GM21529 (cell line): ENCODE measurements around the gene PSD.

Experiments used
- ATAC-seq: cut with Tn5 transposase; IDR thresholded peaks from one replicate; pipeline ENCODE4 v1.9.1; 2021; ENCODE audit not compliant: unreplicated experiment

Gene PSD

DNA sequence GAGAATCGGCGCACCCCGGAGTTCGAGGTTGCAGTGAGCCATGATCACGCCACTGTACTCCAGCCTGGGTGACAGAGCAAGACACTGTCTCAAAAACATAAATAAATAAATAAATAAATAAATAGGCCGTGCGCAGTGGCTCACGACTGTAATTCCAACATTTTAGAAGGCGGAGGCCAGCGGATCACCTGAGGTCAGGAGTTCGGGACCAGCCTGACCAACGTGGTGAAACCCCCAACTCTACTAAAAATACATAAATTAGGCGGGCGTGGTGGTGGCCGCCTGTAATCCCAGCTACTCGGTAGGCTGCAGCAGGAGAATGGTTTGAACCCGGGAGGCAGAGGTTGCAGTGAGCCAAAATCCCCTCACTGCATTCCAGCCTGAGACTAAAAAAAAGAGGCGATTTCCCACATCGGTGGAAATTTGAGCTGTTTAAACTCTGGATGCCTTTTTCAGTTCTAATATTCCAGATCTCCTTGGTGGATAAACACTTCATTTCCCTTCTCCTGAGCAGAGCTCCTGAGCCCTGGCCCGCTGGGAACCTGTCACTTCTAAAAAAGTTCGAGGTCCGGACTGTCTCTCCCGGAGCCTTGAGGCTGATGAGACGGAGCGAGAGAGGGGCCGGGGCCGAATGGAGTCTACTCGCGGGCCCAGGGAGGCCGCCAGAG, 25.0 kb downstream of the PSD start:
- no peak for ATAC-seq

DNA sequence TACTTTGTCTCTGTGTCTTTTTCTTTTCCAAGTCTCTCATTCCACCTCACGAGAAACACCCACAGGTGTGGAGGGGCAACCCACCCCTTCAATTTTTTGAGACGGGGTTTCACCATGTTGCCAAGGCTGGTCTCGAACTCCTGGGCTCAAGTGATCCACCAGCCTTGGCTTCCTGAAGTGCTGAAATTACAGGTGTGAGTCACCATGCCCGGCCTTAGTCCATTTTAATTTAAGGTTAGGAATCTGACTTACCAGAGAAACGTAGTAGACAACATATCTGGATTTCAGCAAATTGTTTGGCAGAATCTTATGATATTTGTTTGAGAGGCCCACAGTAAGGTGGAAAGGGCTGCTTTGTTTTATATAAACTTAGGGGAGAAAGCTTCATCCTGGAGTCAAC, 26.3 kb downstream of the PSD start:
- ATAC-seq, result no peak

- no peak for ATAC-seq
Observed at GRCh38 chr10:102389894-102390293, 28.7 kb downstream of the PSD start.

DNA sequence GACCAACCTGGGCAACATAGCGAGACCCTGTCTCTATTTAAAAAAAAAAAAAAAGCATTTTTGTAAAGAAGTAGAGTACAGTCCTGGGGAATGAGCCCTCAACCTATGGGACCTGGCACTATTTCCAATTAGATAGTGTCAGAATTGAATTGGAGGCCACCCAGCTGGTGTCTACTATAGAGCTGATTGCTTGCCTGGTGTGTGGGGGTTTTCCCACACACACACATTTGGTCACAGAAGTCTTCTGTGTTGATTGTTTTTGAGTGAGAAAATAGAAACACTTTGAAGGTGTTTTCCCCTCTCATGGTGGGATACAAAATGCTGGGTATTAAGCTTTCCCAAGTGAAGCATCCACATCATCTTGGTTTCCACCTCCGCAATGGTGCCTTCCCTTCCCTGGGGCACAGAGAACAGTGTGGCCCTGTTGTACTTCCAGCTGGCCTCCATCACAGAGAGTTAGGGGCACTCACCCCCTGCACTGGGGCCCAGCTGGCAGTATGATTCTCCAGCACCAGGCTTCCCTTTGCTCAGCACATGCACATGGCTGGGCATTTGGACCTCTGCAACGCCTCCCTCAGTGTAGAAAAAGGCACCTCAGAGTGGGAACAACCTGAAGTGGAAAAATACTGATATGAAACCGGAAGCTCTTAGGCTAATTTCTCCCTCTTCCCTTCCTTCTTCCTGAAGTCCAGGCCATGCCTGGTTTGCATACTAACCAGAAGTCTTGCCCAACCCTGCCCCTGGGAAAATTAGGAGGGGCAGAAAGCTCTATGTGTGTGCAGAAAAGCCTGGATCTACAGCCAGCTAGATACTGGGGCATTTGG, 33.8 kb downstream of the PSD start:
- no peak for ATAC-seq

GRCh38 chr10:102384053-102384452, 34.5 kb downstream of the PSD start:
- no peak for ATAC-seq

GRCh38 chr10:102382871-102383270, 35.7 kb downstream of the PSD start:
- ATAC-seq, result no peak

DNA sequence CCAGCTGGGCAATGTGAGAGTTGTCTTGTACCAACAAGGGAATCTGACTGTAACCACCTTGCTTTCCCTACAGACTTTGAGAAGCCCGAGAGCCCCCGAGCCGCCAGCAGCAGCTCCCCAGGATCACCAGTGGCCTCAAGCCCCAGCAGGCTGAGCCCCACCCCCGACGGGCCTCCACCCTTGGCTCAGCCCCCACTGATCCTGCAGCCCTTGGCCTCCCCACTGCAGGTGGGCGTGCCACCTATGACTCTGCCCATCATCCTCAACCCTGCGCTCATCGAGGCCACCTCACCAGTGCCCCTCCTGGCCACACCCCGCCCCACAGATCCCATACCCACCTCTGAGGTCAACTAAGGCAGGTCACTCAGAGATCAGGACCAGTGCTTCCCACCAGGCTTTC, 36.6 kb downstream of the PSD start:
- no peak for ATAC-seq

DNA sequence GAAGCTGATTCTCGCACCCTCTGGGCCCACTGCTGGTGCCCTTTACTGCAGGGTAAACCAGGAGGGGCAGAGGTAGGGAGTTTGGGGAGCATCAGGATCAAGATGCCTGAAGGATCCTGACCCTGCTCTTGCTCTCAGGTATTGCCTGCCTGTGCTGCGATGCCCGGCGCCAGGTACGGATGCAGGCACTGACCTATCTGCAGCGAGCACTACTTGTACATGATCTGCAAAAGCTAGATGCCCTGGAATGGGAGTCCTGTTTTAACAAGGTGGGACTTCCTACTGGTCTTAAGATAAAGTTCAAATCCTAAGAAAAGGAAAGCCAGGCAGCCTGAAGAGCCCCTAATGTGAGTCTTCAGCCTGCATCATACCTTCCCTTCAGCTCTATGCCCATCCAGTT, 39.2 kb downstream of the PSD start:
- no peak for ATAC-seq

DNA sequence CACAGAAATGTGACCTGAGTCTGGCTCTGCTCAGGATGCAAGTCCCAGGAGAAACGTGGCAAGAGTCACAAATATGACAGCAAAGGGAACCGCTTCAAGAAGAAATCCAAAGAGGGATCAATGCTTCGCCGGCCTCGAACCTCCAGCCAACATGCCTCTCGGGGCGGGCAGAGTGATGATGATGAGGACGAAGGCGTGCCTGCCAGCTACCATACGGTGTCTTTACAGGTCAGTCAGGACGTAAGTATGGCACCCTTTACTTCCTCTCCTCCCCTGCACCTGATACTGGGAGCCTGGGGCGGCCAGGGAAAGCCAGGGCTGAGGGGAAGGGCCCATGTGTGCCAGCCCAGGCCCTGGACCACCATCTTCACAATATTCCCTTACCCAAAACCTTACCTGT, 41.7 kb downstream of the PSD start:
- ATAC-seq, result no peak

DNA sequence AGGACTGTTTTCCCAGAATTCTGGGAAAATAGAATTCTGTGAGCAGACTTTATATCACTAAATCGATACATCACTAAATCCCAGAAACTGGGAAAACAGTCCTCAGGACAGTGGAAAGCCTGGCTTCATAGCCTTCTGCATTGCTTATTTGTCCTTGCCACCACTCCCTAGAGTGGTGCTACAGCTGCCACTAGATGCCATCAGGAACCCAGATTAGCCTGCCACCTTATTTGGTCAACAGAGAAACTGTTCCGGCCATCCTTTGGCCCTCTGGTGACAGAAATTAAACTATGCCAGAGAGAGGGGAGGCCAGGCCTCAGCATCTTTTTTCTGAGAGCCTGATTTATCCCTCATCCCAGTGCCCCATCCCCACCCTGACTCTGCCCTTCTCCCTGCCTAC, 42.7 kb downstream of the PSD start:
- ATAC-seq, result no peak

GRCh38 chr10:102375250-102375649, 43.3 kb downstream of the PSD start:
- ATAC-seq, result no peak

GRCh38 chr10:102371295-102371694, 47.3 kb downstream of the PSD start:
- no peak for ATAC-seq

- ATAC-seq, result no peak
Observed at GRCh38 chr10:102368077-102368476, 50.5 kb downstream of the PSD start.

- ATAC-seq, result no peak
Observed at GRCh38 chr10:102367441-102367840, 51.1 kb downstream of the PSD start.

DNA sequence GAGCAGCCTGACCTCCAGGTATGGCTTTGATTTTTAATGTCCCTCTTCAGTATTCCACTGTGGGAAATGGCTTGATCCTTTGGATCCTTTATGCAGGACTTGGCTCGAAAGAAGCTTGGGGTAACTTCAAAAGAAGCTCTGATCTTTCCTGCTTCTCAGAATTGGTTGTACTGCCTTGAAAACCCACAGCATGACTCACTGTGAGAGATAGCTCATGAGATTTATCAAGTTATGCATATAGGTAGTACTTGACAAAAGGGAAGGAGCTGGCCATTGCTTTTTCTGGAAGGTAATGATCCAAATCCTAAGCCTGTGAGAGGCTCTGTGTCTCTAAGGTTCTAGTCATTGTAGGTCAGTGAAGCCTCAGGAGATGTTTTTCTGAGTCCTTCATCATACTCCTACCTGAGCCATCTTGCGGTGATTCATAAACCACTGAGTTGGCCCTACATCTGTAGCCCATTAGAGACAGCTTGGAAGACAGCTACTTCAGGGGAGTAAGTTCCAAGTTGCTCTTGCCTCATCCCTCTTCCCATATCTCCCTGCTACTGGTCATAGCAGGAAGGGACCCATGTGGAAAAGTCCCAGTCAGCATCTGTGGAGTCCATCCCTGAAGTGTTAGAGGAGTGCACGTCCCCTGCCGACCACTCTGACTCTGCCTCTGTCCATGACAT, 59.7 kb downstream of the PSD start:
- no peak for ATAC-seq

DNA sequence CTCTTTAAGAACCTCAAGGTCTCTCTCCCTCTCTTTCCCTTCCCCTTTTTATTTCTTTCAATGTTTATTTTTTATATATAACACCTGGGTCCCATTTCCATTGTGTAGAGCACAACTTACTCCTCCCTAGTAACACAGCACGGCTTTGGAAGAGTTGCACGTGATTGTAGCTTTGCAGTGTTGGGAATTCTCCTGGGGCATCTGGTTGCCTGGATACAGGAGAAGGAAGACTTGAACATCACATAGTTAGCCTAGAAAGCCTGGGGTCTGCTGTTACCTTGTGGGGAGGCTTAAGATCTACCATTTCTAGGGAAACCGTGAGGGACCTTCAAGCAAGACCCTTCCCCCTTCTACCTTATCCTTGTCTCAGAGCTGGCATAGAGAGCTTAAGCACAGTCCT, 64.1 kb downstream of the PSD start:
- no peak for ATAC-seq
